HG03039 (cell line): Measurements from ENCODE around the gene ZRANB3.
"Not testable (repeated sequence)": the region's sequence is repeated elsewhere in the genome, so short reads cannot be mapped to it uniquely, and the experiment has no call there.

Experiments used
- ATAC-seq: cut with Tn5 transposase; IDR thresholded peaks from one replicate; pipeline ENCODE4 v1.9.1; 2021; ENCODE audit warnings: mild to moderate bottlenecking, moderate library complexity; ENCODE audit not compliant: unreplicated experiment

The ZRANB3 gene

GRCh38 chr2:135149251-135149650 is 381.8 kb downstream of the ZRANB3 start:
- no peak for ATAC-seq

GRCh38 chr2:135144343-135144742 is 386.7 kb downstream of the ZRANB3 start:
- ATAC-seq = no peak

DNA sequence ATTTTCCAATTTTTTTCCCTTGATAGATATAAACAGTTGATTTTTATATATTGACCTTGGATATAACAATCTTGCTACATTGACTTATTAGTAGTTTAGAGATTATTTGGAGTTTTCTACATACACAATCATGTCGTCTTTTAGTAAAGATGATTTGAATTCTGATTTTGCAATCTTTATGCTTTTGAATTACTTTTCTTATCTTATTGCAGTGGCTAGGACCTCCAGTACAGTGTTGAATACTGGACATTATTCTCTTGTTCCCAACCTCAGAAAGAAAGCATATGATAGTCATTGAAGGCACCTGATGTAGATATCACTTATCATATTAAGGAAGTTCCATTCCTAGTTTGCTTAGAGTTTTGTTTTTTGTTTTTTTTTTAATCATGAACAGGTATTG is 388.7 kb downstream of the ZRANB3 start:
- ATAC-seq = no peak

DNA sequence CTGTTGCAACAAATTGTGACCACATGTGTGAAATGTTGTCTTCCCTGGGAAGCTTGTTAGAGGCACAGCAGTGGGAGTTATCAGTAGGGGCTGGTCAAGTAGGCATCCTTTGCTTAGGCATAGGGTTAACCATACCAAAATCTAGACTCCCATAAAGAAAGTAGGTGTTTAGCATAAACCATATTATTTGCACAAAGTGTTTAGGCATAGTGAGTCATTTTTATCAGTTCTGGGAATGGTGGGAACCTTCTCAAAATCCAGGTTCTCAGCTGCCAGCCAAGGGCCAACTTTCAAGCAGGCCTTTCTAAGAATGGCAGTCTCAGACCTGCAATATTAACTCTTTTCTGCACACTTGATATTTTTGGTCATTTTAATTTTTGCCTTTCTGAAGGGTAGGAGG is 390.4 kb downstream of the ZRANB3 start:
- ATAC-seq = no peak

DNA sequence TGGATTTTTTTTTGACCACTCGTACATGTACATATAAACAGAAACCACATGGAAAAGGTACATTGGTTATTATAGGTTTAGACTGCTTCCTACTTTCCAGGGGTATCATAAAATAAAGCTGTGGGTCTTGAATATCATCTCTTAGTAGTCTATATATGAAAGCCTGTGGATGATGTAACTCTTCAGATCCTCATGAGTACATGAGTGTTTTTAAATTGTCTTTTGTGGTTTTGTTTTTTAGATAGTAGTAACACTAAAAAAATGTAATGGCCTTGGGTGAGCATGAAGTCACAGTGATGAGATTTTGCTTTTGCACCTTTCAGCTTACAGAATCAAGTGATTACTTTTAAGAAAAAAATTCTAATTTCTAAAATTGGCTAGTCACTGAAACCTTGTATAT is 398.7 kb downstream of the ZRANB3 start:
- ATAC-seq = no peak

DNA sequence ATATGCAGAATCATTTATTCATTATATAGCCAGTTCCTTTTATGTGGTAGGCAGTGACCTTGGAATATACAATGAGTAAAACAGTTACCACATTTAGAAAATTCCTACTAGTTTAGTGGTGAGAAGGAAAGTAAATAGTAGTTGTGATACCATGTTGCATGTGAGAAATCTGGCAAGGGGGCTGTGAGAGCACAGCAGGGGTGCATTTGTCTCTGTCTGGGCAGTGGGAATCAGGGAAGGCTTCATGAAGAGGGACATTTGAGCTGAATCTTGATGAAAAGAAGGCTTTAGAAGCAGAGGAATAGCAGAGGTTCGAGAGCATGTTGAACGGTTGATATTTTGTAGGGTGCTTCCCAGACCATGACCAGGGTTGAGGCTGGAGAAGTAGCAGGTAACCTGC is 400.3 kb downstream of the ZRANB3 start:
- ATAC-seq = no peak

- ATAC-seq = no peak
These were observed 405.1 kb downstream of the ZRANB3 start for GRCh38 chr2:135125940-135126339.

- no peak for ATAC-seq
These were observed 405.8 kb downstream of the ZRANB3 start for GRCh38 chr2:135124924-135125886.

GRCh38 chr2:135121658-135122039 is 409.4 kb downstream of the ZRANB3 start:
- ATAC-seq = not testable (repeated sequence)

DNA sequence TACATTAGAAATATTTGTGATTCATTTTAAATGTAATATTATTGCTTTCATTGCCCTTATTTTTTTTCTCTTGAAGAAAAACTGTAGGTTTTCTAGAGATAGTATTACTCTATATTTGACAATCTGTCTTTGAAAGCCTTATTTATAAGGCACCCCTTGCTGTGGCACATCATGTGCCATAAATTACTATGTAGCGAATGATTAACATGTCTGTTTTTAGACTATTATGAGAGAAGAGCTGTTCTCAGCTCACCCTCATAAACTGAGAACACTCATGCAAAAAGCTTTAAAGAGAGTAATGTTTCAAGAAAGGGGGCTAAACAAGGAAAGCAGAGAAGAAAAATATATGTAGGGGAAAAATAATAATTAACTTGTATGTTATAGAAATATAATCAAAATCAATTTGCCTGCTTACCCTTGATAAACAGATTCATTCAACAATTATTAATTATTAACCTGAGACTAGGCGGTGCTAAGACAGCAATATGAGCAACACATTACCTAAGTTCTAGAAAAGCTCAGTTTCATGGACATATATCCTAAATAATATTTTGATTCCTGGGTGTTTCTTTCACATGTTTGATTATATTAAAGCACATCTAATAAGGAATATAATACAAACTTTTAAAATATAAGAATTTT is 409.9 kb downstream of the ZRANB3 start:
- ATAC-seq = no peak

DNA sequence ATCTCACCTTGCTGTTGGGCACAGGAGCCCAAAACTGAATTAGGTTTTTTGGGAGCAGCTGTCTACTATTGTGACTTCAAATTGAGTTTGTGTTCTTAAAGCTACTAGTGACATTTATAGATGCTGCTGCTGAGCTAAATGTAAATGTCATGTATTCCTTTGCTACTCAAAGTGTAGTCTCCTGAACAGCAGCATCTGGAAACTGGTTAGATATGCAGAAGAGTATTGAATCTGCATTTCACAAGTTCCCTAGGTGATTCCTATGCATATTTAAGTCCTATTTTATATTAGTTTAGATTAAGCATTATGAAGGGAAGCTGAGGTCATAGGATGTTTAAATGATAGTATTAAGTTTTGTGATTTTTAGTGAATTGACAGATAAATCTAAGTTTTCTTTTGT is 411.4 kb downstream of the ZRANB3 start:
- no peak for ATAC-seq

GRCh38 chr2:135113322-135113721 is 417.7 kb downstream of the ZRANB3 start:
- no peak for ATAC-seq

DNA sequence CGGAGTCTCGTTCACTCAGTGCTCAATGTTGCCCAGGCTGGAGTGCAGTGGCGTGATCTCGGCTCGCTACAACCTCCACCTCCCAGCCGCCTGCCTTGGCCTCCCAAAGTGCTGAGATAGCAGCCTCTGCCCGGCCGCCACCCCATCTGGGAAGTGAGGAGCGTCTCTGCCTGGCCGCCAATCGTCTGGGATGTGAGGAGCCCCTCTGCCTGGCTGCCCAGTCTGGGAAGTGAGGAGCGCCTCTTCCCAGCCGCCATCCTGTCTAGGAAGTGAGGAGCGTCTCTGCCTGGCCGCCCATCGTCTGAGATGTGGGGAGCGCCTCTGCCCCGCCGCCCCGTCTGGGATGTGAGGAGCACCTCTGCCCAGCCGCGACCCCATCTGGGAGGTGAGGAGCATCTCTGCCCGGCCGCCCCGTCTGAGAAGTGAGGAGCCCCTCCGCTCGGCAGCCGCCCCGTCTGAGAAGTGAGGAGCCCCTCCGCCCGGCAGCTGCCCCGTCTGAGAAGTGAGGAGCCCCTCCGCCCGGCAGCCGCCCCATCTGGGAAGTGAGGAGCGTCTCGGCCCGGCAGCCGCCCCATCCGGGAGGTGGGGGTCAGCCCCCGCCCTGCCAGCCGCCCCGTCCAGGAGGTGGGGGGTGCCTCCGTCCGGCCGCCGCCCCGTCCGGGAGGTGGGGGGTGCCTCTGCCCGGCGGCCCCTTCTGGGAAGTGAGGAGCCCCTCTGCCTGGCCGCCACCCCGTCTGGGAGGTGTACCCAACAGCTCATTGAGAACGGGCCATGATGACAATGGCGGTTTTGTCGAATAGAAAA is 425.3 kb downstream of the ZRANB3 start:
- ATAC-seq = not testable (repeated sequence)

DNA sequence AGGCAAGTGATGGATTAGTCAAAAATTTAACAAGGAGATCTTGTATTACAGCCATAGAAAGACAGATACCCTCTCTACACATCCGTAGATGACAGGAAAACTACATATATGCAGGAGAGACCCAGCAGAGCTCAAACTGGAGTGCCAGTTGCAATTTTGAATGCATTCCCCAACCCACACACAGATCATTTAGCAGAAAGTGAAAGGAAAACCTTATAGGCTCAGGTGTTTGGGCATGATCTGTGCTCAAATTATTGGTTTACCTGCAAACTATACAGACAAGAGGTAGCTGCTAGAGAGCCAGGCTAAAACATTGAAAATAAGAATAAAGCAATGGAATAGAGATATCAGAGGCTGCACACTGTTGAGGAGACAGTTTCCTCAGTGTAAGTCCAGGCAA is 427.2 kb downstream of the ZRANB3 start:
- ATAC-seq = no peak

- no peak for ATAC-seq
These were observed 431.1 kb downstream of the ZRANB3 start for GRCh38 chr2:135099802-135100483.

DNA sequence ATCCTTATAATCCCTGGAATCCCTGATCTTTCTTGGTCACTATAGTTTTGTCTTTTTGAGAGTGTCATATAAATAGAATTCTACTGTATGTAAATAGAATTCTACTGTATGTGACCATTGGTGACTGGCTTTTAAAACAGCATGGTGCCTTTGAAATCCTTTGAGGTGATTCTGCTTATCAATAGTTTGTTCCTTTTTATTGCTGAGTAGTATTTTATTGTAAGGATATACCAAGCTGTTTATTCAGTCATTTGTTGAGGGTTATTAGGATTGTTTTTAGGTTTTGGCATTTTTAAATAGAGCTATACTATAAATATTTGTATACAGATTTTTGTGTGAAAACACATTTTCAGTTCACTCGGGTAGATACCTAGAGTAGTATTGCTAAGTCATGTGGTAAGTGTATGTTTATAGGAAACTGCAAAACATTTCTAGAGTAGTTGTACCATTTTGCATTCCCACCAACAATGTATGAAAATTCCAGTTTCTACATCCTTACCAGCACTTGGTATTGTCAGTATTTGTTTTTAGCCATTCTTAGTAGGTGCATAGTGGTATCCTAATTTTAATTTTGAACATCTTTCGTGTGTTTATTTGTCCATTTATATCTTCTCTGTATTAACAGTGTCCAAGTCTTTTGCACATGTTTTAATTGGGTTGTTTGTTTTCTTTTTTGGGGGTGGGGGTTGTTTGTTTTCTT is 433.3 kb downstream of the ZRANB3 start:
- no peak for ATAC-seq

- no peak for ATAC-seq
These were observed 434.2 kb downstream of the ZRANB3 start for GRCh38 chr2:135096665-135097446.

GRCh38 chr2:135095591-135095990 is 435.4 kb downstream of the ZRANB3 start:
- ATAC-seq = no peak

DNA sequence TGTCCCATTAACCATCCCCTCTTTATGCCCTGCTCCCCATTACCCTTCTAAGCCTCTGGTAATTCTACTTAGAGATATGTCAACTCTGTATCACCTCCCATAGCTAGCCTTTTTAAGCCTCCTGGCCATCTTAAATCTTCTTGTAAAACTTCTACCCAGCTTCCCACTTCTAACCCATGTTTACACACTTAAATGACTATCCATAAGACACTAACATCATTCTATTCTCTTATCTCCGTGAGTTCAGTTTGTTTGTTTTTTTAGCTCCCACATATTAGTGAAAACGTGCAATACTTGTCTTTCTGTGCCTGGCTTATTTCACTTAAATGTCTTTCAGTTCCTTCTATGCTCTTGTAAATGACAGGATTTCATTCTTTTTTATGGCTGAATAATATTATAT is 436.5 kb downstream of the ZRANB3 start:
- no peak for ATAC-seq
